K562 (cell line): ENCODE data around the gene RPP25. TPM values are rescaled to one million over a fixed set of nuclear protein-coding genes. Genes with fewer than 3 reads are reported as not detected.
A peak's percentile ranks its signal among the peaks of the same experiment; 100 is the strongest.

Experiments
- GABPB1 ChIP-seq: sonication (generic); formaldehyde crosslinking; IDR thresholded peaks from 2 replicates; pipeline ENCODE4 v1.8.0; 2022; ENCODE audit warnings: mild to moderate bottlenecking, missing genetic modification reagents
- MAZ ChIP-seq, 2 experiments: fragments of 450-650 bp in 1 of 2; sonication (generic) in 1 of 2; formaldehyde crosslinking; IDR thresholded peaks in 1 of 2; conservative IDR thresholded peaks in 1 of 2; 2 replicates each; pipeline versions ENCODE4 v1.4.0 to v1.5.0; 2020; ENCODE audit warnings: mild to moderate bottlenecking in 1 of 2, missing genetic modification reagents in 1 of 2
- SMARCA5 ChIP-seq: fragments of 450-650 bp; IDR thresholded peaks from 2 replicates; pipeline ENCODE4 v1.6.1; 2016
- TCFL5 ChIP-seq: fragments of 250-450 bp; sonication (Bioruptor Pico); conservative IDR thresholded peaks from 2 replicates; pipeline ENCODE4 v1.6.1; 2021; ENCODE audit warnings: mild to moderate bottlenecking, moderate library complexity, matching md5 sums
- THRB ChIP-seq: fragments of 450-650 bp; formaldehyde crosslinking; conservative IDR thresholded peaks from 2 replicates; pipeline ENCODE4 v1.4.0; 2022; ENCODE audit warnings: mild to moderate bottlenecking, missing genetic modification characterization
- ZSCAN32 ChIP-seq: fragments of 450-650 bp; formaldehyde crosslinking; IDR thresholded peaks from 2 replicates; pipeline ENCODE4 v1.4.0; 2020; ENCODE audit warnings: mild to moderate bottlenecking, moderate library complexity
- polyA plus RNA-seq, 8 experiments: library from polyadenylated mRNA; depleted of rRNA in 4 of 8; stranded (reverse) in 5 of 8; unstranded in 3 of 8; fragments of >200 nt; fragmentation: Nextera tagmentation in 2 of 8; fragmentation: Illumina TruSeq in 1 of 8; extraction: Ambion mirVana in 2 of 8; extraction: Trizol in 1 of 8; gene quantifications; 2 replicates each; pipeline versions ENCODE4 v1.2.1 to v1.2.3, GENCODE V29; 2011 to 2014; ENCODE audit warnings: inconsistent platforms in 1 of 8, missing spikeins in 1 of 8
- total RNA-seq, 7 experiments: library from RNA; depleted of rRNA in 6 of 7; stranded (reverse); fragments of >200 nt in 6 of 7; fragmentation: Illumina TruSeq in 2 of 7; extraction: Trizol in 2 of 7; gene quantifications; 2 replicates each; pipeline versions ENCODE4 v1.2.1 to v1.2.3, GENCODE V29; 2011 to 2021; ENCODE audit warnings: low replicate concordance in 1 of 7
- TF ChIP-seq, protein P1 (sequence below): fragments of 450-650 bp; IDR thresholded peaks from 2 replicates; pipeline ENCODE4 v1.6.1; 2016; ENCODE audit warnings: low read depth
- TF ChIP-seq, protein P2 (sequence below): sonication (generic); formaldehyde crosslinking; IDR thresholded peaks from 2 replicates; pipeline ENCODE4 v1.8.1; 2023; ENCODE audit warnings: mild to moderate bottlenecking, missing genetic modification reagents
- TF ChIP-seq, protein P3 (sequence below): sonication (generic); formaldehyde crosslinking; IDR thresholded peaks from 2 replicates; pipeline ENCODE4 v1.4.0; 2020; ENCODE audit warnings: mild to moderate bottlenecking, missing genetic modification reagents
- TF ChIP-seq, protein P4 (sequence below), 3 experiments: IDR thresholded peaks in 2 of 3; conservative IDR thresholded peaks in 1 of 3; 2 replicates each; pipeline ENCODE4 v1.5.1; 2011 to 2012; ENCODE audit warnings: low read length in 3 of 3, mild to moderate bottlenecking in 3 of 3, control low read depth in 2 of 3, improper control_type of control experiment in 1 of 3, inconsistent platforms in 1 of 3, low read depth in 1 of 3, mixed read lengths in 1 of 3, moderate library complexity in 1 of 3; ENCODE audit not compliant: insufficient read depth in 2 of 3

Gene RPP25
- total and polyA plus RNA-seq, 9 of the 15 experiments (the other 6 are each of a cell fraction or from before 2014, with no cell fraction given), result 1.1 to 12.3 (median 5.6) TPM

DNA sequence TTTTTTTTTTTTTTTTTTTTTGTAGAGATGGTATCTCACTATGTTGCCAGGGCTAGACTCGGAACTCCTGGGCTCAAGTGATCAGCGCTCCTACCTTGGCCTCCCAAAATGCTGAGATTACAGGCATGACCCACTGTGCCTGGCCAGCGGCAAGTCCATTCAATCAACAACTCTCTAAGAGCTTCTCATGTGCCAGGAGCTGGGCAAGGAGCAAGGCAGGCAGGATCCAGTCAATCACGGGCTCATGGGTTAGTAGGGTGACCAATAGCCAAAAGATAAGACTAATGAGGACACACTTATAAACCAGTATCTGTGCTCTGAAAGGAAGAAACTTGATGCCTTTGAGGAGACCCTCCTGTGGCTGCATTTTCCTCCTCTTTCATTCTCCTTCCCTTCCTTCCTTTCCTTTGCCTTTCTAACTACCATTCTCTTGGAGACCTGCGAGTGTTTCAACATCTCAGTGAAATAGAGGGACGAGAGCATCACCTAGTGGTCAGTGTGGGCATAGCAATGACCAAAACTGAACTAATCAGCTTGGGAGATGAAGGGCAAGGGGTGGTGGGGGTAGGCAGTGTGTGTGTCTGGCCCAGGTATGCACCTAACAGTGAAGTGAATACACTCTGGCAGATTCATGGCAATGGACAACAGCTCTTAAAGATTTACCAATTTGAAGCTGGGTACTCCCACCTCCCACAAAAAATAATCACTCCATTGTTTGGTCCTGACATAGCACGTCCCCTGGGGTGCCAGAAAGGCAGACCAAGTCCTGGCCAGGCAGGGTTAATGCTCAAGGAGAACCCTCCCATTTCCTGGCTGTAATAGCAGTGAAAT, 6.3 kb downstream of the RPP25 start (continued):
- TF ChIP-seq, protein P1, sequence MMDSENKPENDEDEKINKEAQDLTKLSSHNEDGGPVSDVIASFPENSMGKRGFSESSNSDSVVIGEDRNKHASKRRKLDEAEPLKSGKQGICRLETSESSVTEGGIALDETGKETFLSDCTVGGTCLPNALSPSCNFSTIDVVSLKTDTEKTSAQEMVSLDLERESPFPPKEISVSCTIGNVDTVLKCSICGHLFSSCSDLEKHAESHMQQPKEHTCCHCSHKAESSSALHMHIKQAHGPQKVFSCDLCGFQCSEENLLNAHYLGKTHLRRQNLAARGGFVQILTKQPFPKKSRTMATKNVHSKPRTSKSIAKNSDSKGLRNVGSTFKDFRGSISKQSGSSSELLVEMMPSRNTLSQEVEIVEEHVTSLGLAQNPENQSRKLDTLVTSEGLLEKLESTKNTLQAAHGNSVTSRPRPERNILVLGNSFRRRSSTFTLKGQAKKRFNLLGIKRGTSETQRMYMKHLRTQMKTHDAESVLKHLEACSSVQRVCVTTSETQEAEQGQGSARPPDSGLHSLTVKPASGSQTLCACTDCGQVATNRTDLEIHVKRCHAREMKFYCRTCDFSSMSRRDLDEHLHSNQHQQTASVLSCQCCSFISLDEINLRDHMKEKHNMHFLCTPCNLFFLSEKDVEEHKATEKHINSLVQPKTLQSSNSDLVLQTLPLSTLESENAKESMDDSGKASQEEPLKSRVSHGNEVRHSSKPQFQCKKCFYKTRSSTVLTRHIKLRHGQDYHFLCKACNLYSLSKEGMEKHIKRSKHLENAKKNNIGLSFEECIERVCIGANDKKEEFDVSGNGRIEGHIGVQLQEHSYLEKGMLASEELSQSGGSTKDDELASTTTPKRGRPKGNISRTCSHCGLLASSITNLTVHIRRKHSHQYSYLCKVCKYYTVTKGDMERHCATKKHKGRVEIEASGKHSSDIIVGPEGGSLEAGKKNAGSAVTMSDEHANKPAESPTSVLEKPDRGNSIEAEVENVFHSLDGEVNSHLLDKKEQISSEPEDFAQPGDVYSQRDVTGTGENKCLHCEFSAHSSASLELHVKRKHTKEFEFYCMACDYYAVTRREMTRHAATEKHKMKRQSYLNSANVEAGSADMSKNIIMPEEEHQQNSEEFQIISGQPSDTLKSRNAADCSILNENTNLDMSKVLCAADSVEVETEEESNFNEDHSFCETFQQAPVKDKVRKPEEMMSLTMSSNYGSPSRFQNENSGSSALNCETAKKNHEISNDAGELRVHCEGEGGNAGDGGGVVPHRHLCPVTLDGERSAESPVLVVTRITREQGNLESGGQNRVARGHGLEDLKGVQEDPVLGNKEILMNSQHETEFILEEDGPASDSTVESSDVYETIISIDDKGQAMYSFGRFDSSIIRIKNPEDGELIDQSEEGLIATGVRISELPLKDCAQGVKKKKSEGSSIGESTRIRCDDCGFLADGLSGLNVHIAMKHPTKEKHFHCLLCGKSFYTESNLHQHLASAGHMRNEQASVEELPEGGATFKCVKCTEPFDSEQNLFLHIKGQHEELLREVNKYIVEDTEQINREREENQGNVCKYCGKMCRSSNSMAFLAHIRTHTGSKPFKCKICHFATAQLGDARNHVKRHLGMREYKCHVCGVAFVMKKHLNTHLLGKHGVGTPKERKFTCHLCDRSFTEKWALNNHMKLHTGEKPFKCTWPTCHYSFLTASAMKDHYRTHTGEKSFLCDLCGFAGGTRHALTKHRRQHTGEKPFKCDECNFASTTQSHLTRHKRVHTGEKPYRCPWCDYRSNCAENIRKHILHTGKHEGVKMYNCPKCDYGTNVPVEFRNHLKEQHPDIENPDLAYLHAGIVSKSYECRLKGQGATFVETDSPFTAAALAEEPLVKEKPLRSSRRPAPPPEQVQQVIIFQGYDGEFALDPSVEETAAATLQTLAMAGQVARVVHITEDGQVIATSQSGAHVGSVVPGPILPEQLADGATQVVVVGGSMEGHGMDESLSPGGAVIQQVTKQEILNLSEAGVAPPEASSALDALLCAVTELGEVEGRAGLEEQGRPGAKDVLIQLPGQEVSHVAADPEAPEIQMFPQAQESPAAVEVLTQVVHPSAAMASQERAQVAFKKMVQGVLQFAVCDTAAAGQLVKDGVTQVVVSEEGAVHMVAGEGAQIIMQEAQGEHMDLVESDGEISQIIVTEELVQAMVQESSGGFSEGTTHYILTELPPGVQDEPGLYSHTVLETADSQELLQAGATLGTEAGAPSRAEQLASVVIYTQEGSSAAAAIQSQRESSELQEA, result no peak
- TF ChIP-seq GABPB1 (CRISPR knock-in tag) (no peak; the same call in 1 of the 2 replicates), TCFL5 (CRISPR knock-in tag) (no peak), MAZ (CRISPR knock-in tag; conservative IDR thresholded peaks at IDR 0.05 in 1 of 2, IDR thresholded peaks at IDR 0.05 in 1 of 2) (peak in 1 of 2 experiments; percentile 65; a peak in 1 of 4 replicates), SMARCA5 (no peak), THRB (CRISPR knock-in tag) (peak; percentile 81; the same call in 1 of the 2 replicates), ZSCAN32 (CRISPR knock-in tag) (no peak)
- TF ChIP-seq, protein P2, sequence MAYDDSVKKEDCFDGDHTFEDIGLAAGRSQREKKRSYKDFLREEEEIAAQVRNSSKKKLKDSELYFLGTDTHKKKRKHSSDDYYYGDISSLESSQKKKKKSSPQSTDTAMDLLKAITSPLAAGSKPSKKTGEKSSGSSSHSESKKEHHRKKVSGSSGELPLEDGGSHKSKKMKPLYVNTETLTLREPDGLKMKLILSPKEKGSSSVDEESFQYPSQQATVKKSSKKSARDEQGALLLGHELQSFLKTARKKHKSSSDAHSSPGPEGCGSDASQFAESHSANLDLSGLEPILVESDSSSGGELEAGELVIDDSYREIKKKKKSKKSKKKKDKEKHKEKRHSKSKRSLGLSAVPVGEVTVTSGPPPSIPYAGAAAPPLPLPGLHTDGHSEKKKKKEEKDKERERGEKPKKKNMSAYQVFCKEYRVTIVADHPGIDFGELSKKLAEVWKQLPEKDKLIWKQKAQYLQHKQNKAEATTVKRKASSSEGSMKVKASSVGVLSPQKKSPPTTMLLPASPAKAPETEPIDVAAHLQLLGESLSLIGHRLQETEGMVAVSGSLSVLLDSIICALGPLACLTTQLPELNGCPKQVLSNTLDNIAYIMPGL (CRISPR knock-in tag), result no peak
- TF ChIP-seq, protein P3, sequence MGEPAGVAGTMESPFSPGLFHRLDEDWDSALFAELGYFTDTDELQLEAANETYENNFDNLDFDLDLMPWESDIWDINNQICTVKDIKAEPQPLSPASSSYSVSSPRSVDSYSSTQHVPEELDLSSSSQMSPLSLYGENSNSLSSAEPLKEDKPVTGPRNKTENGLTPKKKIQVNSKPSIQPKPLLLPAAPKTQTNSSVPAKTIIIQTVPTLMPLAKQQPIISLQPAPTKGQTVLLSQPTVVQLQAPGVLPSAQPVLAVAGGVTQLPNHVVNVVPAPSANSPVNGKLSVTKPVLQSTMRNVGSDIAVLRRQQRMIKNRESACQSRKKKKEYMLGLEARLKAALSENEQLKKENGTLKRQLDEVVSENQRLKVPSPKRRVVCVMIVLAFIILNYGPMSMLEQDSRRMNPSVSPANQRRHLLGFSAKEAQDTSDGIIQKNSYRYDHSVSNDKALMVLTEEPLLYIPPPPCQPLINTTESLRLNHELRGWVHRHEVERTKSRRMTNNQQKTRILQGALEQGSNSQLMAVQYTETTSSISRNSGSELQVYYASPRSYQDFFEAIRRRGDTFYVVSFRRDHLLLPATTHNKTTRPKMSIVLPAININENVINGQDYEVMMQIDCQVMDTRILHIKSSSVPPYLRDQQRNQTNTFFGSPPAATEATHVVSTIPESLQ, result no peak
- TF ChIP-seq, protein P4, sequence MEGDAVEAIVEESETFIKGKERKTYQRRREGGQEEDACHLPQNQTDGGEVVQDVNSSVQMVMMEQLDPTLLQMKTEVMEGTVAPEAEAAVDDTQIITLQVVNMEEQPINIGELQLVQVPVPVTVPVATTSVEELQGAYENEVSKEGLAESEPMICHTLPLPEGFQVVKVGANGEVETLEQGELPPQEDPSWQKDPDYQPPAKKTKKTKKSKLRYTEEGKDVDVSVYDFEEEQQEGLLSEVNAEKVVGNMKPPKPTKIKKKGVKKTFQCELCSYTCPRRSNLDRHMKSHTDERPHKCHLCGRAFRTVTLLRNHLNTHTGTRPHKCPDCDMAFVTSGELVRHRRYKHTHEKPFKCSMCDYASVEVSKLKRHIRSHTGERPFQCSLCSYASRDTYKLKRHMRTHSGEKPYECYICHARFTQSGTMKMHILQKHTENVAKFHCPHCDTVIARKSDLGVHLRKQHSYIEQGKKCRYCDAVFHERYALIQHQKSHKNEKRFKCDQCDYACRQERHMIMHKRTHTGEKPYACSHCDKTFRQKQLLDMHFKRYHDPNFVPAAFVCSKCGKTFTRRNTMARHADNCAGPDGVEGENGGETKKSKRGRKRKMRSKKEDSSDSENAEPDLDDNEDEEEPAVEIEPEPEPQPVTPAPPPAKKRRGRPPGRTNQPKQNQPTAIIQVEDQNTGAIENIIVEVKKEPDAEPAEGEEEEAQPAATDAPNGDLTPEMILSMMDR (IDR thresholded peaks at IDR 0.05 in 2 of 3, conservative IDR thresholded peaks at IDR 0.05 in 1 of 3; ENCODE audit: insufficient read depth in 2 of 3, low read depth in 1 of 3, low read length in 3 of 3), result peak; percentile 92 to 99 (median 98)
